Measurements from ENCODE around the gene SPACA1. TPM values are rescaled to one million over a fixed set of nuclear protein-coding genes. Genes with fewer than 3 reads are reported as not detected.
"Not testable (repeated sequence)": the region's sequence is repeated elsewhere in the genome, so short reads cannot be mapped to it uniquely, and the experiment has no call there.

SPACA1 gene, protein sequence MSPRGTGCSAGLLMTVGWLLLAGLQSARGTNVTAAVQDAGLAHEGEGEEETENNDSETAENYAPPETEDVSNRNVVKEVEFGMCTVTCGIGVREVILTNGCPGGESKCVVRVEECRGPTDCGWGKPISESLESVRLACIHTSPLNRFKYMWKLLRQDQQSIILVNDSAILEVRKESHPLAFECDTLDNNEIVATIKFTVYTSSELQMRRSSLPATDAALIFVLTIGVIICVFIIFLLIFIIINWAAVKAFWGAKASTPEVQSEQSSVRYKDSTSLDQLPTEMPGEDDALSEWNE
- not detected in 2 replicates for total RNA-seq (2014; rRNA removed; shearing (Covaris generic))

GRCh38 chr6:88047510-88048150, at the start of gene SPACA1:
TSS of gene SPACA1 (plus strand) at chr6:88047841. CDS start at chr6:88047906, 65 bp downstream.
- no peak for DNase-seq (ENCODE audit: low read depth)

- DNase-seq (ENCODE audit: low read depth) = no peak
Measured at GRCh38 chr6:88000713-88001112, 46.9 kb upstream of the SPACA1 start.

- DNase-seq (ENCODE audit: low read depth) = not testable (repeated sequence)
Measured at GRCh38 chr6:88001279-88001678, 46.4 kb upstream of the SPACA1 start.

DNA sequence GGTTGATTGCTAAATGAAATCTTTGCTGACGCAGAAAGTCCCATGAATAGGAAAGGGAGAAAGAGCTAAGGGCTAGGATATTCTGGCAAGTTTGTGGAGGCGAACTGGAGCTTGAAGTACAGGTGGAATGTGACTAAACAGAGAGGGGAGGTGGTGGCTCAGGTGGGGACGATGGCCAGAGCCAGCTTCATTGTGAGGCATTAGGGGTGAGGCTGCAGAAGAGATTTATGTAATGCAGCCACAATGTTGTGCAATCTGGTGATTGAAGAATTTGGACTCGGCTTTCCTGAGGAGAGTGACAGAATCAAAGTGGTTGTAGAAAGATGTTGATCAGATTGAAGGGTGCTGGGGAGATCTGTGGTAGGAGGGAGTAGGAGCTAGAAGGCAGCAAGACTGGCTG, 42.9 kb upstream of the SPACA1 start:
- DNase-seq (ENCODE audit: low read depth) = no peak

DNA sequence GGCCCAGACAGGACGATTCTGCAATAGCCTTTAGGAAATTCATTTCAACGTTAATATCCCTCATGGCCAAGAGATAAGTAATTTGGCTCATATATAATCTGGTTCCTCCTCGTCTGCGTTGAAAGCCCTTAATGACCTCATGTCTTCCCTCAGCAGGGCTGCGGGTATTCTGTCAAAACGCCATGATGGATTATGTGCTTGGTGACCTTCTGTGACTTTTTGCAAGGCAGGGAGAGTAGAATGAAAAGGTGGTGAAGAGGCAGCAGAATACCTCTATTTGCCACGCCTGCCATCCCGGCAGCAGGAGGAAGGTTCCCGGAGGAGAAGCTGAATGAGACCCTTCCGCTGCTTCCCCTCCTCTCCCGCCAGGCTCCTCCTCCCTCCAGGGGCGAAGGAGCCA, 41.1 kb upstream of the SPACA1 start:
- DNase-seq (ENCODE audit: low read depth) = no peak

GRCh38 chr6:88008411-88008810, 39.2 kb upstream of the SPACA1 start:
- peak; percentile 51 for DNase-seq (ENCODE audit: low read depth)

DNA sequence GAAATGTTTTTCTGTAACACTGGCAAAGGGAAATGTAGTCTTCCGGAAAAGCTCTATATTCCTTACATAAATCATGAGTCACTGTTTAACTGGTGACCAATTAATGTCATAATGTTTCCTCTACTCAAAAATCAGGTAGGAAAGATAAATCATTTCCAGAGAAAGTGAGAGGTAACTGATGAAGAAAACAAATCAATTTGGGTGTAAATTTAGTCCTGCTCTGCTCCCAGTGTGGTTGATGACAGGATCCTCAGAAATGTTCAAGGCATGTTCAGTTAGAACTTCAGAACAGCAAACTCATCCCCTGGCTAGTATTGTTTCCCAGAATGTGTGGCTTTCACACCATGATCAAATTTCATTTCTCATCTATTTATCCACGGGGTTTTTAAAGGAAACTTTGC, 38.8 kb upstream of the SPACA1 start:
- DNase-seq (ENCODE audit: low read depth) = peak; percentile 59

DNA sequence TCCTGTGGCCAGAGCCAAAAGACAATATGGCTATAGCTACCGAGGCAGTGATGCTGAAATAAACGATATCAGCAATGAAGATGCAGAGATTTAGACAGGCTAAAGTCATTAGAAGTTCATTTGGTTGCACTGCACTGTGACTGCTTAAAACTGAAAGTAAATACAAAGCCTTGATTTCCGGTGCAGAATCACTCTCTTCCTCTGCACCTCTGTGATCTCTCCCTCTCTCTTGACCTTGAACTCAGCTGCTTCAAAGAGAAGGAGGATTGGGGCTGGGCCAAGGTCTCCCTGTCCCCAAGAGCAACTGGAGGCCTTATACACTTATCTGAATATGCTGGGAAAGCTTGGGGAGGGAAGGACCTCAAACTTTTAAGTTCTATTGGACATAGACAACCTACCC, 34.6 kb upstream of the SPACA1 start:
- peak; percentile 1 for DNase-seq (ENCODE audit: low read depth)

DNA sequence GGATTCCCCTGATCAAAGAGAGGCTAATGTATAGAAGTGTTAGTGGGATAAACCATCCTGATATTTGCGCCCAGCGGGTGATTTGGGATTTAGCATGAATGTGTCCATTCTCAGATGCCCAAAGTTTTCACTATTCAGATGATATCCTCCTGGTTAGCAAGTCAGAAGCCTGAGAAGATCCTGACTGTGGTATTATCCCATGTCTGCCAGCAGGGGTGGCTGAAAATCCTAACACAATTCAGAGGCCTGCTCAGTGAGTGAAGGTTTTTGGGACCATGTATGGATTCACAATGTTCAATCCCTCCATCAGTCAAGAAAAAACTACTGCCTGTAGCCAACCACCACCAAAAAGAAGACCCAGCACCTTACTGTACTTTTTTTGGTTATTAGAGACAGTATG, 34.1 kb upstream of the SPACA1 start:
- DNase-seq (ENCODE audit: low read depth) = no peak

GRCh38 chr6:88020439-88020838, 27.2 kb upstream of the SPACA1 start:
- no peak for DNase-seq (ENCODE audit: low read depth)

DNA sequence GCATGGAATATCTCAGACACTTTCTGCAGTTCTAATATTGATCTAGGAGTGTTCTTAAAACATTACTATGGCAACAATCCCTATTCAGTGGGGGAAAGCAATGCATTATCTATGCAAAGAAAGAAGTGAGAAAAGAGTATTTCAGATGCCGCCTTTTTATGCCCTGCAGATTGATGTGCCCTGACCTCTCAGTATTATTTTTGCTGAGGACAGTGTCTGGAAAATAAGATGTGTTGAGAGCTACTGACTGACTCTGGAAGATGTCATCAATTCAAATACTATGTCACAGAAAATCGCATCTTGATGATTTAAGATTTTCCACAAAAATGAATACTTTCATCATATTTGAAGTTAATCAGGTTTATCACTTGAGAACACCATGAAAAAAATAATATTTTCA, 22.9 kb upstream of the SPACA1 start:
- no peak for DNase-seq (ENCODE audit: low read depth)

- DNase-seq (ENCODE audit: low read depth) = no peak
Measured at GRCh38 chr6:88031550-88031949, 16.1 kb upstream of the SPACA1 start.

- no peak for DNase-seq (ENCODE audit: low read depth)
Measured at GRCh38 chr6:88044530-88044929, 3.1 kb upstream of the SPACA1 start.

GRCh38 chr6:88045521-88046136, 2.0 kb upstream of the SPACA1 start:
- DNase-seq (ENCODE audit: low read depth) = no peak

DNA sequence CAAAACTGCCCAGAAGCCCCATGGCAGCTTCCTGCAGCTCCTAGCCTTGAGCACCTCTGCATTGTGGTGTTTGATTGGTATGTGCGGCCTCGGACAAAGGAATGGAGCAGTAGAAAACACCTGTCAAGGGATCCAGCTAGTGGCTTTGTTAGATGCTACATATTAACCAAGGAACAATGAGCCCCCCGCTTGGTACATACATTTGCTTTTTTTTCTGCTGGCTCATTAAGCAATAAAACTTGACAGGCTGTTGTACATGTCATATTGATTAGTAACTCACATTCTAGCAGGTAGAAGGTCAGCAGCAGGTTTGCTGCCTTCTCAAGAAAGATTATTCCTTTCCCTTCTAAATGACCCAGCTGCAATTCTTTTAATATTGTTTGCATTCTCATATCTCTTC, 937 bp downstream of the SPACA1 start:
- DNase-seq (ENCODE audit: low read depth) = no peak

- DNase-seq (ENCODE audit: low read depth) = no peak
Measured at GRCh38 chr6:88050140-88050818, 2.6 kb downstream of the SPACA1 start.

- DNase-seq (ENCODE audit: low read depth) = peak; percentile 0
Measured at GRCh38 chr6:88059191-88059590, 11.6 kb downstream of the SPACA1 start.

DNA sequence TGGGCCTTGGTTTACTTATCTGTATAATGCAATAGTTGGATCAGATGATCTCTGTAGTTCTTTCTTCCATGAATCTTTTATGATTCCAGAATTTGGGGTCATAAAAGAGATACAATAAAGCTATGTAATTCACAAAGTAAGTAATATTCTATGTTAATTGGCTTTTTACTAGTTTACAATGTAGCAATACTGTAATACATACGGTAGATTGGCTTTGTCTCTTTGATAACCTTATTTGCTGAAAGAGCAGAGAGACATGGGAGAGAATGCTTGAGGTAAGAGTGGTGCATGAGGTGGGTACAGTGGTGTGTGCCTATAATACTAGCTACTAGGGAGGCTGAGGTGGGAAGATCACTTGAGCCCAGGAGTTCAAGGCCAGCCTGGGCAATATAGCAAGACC, 14.7 kb downstream of the SPACA1 start:
- no peak for DNase-seq (ENCODE audit: low read depth)

DNA sequence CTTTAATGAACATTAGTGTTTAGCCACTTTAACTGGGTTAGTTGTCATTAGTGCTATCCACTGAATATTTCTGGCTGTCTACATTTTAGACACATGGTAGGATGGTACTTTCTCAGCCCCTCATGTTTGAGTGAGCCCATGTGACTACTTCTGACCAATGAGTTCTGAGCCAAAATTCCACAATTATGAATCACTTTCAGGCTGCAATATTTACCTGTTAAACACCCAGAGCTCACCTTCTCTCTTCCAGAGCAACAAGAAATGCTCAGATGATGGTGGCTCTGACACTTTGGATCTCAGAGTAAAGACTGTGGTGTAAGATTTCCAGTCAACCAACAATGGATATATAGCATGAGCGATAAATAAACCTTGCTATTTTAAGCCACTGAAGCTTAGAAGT, 24.8 kb downstream of the SPACA1 start:
- DNase-seq (ENCODE audit: low read depth) = no peak

DNA sequence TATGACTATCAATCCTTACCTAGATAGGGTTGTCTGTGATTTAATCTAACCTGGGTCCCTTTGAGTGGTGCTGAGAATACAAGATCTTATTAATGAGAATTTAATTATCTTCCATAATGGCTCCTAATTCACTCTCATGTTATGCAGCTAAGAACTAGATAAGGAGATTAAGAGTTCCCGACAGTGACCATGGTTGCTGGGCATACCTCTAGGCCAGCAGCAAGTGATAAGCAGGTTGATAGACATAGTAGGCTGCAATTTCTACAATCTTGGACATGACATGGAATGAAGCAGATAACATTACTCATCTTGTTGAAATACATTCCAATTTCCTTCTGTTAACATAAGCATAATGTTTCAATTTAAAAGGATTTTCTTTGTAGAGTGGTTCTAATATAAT, 27.1 kb downstream of the SPACA1 start:
- no peak for DNase-seq (ENCODE audit: low read depth)

DNA sequence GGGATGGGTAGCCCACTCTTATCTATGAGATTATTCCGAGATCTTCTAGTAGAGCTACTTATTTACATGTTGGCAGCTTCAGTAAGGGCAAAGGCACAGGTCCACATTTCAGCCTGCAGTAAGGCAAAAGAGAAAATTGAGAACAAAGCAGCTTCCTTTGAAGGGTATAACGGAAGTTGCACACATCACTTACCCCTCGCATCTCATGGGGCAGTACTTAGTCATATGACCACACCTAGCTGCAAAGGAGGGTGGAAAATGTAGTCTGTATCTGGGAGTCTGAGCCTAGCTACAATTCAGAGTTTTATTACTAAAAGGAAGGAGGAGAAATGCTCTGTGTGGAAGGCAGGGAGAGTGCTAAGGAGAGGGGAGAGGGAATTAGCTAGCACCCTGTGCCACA, 29.7 kb downstream of the SPACA1 start:
- no peak for DNase-seq (ENCODE audit: low read depth)

- no peak for DNase-seq (ENCODE audit: low read depth)
Measured at GRCh38 chr6:88086792-88087191, 39.2 kb downstream of the SPACA1 start.

GRCh38 chr6:88089708-88090107, 42.1 kb downstream of the SPACA1 start:
- no peak for DNase-seq (ENCODE audit: low read depth)
